ACC112 (cell line): Measurements from ENCODE around the gene CCL18.
"Not testable (repeated sequence)": the region's sequence is repeated elsewhere in the genome, so short reads cannot be mapped to it uniquely, and the experiment has no call there.

Experiments used
- H2AFZ ChIP-seq: fragments of 200-600 bp; sonication (generic); one replicate; pipeline ENCODE4 v1.6.0; 2017; ENCODE audit warnings: antibody characterized with exemption, low read length; ENCODE audit not compliant: unreplicated experiment
- H3K27ac ChIP-seq: fragments of 200-600 bp; sonication (generic); 2 replicates; pipeline ENCODE4 v1.5.1; 2014; ENCODE audit warnings: low read depth, mild to moderate bottlenecking, antibody characterized with exemption, low read length, moderate library complexity
- H3K27me3 ChIP-seq: fragments of 200-600 bp; sonication (generic); 2 replicates; pipeline ENCODE4 v1.6.1; 2014; ENCODE audit warnings: mild to moderate bottlenecking, antibody characterized with exemption, low read length, moderate library complexity, mixed read lengths; ENCODE audit not compliant: insufficient read depth
- H3K36me3 ChIP-seq: fragments of 200-600 bp; sonication (generic); 2 replicates; pipeline ENCODE4 v1.6.1; 2016; ENCODE audit warnings: mild to moderate bottlenecking, antibody characterized with exemption, low read length, moderate library complexity, mixed read lengths; ENCODE audit not compliant: insufficient read depth
- H3K4me1 ChIP-seq: fragments of 200-600 bp; sonication (generic); one replicate; pipeline ENCODE4 v1.6.1; 2016; ENCODE audit warnings: low read length, mixed read lengths; ENCODE audit not compliant: insufficient read depth, unreplicated experiment, control insufficient read depth
- H3K4me3 ChIP-seq: fragments of 200-600 bp; sonication (generic); 2 replicates; pipeline ENCODE4 v1.5.1; 2014; ENCODE audit warnings: mild to moderate bottlenecking, low read depth, low read length
- H3K79me2 ChIP-seq: fragments of 200-600 bp; sonication (generic); one replicate; pipeline ENCODE4 v1.6.0; 2016; ENCODE audit warnings: low read length; ENCODE audit not compliant: control insufficient read depth, unreplicated experiment, insufficient read depth

CCL18 gene

GRCh38 chr17:36103401-36103975 is 39.4 kb downstream of the CCL18 start, which contains the start of gene CCL4:
TSS of gene CCL4 (plus strand) at chr17:36103827. CDS start at chr17:36103906, 79 bp downstream.
- not testable (repeated sequence) for H3K4me3 ChIP-seq, H3K79me2 ChIP-seq, H3K36me3 ChIP-seq, H2AFZ ChIP-seq, H3K4me1 ChIP-seq, H3K27ac ChIP-seq
- H3K27me3 ChIP-seq = peaks cover 56% of the 10 kb centered on the region

GRCh38 chr17:36104246-36104645 is 40.2 kb downstream of the CCL18 start:
- H3K4me1 ChIP-seq, H2AFZ ChIP-seq, H3K36me3 ChIP-seq, H3K4me3 ChIP-seq, H3K79me2 ChIP-seq, H3K27ac ChIP-seq: not testable (repeated sequence)
- peaks cover 59% of the 10 kb centered on the region for H3K27me3 ChIP-seq

- Histone ChIP-seq H3K27ac (no peak overlapping the region), H3K36me3 (no peaks in the 10 kb centered on the region), H3K4me3 (no peak overlapping the region), H3K4me1 (no peaks in the 10 kb centered on the region), H3K27me3 (peaks cover 57% of the 10 kb centered on the region), H2AFZ (no peak overlapping the region), H3K79me2 (no peaks in the 10 kb centered on the region)
Measured at GRCh38 chr17:36104701-36105181, 40.7 kb downstream of the CCL18 start.

DNA sequence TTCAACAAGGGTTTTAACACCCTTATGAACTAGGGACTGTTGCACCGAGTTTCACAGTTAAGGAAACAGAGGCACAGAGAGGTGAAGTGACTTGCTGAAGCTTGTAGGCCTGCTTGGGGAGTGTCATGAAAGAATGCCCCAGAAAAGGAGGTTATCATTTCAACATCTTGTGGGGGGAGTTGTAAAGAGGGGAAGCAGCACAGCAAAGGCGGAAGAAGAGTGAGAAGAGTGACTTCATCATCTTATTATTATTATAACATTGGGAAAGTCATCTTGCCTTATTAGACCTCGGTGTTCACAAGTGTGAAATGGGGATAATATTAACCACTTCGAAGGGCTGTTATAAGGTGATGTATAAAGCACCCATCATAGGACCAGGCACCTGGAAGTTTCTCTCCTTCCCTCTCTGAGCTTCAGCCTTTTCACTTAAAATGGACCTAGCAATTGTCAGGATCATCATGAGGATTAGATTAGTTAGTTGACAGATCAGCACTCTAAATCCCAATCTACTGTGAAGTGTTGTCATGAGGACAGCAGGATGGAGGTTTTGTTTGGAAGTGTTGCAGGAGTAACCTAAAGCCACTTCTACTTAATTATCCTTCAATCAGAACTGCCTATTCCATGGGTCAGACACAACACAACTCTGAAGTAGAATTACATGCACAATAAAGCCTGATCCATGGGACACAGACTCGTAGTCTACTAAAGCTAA is 41.9 kb downstream of the CCL18 start:
- H3K79me2 ChIP-seq = no peaks in the 10 kb centered on the region
- H3K27ac ChIP-seq = no peak overlapping the region
- H3K4me1 ChIP-seq = no peaks in the 10 kb centered on the region
- no peak overlapping the region for H3K4me3 ChIP-seq
- H2AFZ ChIP-seq = no peak overlapping the region
- H3K27me3 ChIP-seq = peaks cover 63% of the 10 kb centered on the region
- H3K36me3 ChIP-seq = no peaks in the 10 kb centered on the region

DNA sequence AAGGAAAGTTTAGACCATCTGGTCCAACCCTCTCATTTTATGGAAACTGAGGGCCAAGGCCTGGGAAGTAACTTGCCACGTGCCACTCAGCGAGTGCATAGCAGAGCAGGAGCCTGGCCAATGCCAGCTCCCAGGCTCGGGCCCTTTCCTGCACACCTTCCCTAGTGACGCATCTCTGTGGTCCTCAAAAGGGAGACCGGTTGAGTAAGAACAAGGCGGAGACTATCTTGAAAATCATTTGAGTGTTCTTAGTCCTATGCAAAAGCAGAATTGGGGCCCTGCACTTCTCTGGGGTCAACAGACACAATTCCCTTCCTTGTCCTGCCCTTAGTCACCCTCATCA is 42.4 kb downstream of the CCL18 start:
- no peaks in the 10 kb centered on the region for H3K79me2 ChIP-seq
- H3K27ac ChIP-seq = no peak overlapping the region
- peaks cover 68% of the 10 kb centered on the region for H3K27me3 ChIP-seq
- no peaks in the 10 kb centered on the region for H3K36me3 ChIP-seq
- H3K4me1 ChIP-seq = no peaks in the 10 kb centered on the region
- no peak overlapping the region for H2AFZ ChIP-seq
- H3K4me3 ChIP-seq = no peak overlapping the region

- H3K27ac ChIP-seq = no peak overlapping the region
- H3K27me3 ChIP-seq = peaks cover 67% of the 10 kb centered on the region
- no peaks in the 10 kb centered on the region for H3K79me2 ChIP-seq
- H3K4me3 ChIP-seq = no peak overlapping the region
- H2AFZ ChIP-seq = no peak overlapping the region
- no peaks in the 10 kb centered on the region for H3K4me1 ChIP-seq
- no peaks in the 10 kb centered on the region for H3K36me3 ChIP-seq
Measured at GRCh38 chr17:36107660-36108059, 43.6 kb downstream of the CCL18 start.

DNA sequence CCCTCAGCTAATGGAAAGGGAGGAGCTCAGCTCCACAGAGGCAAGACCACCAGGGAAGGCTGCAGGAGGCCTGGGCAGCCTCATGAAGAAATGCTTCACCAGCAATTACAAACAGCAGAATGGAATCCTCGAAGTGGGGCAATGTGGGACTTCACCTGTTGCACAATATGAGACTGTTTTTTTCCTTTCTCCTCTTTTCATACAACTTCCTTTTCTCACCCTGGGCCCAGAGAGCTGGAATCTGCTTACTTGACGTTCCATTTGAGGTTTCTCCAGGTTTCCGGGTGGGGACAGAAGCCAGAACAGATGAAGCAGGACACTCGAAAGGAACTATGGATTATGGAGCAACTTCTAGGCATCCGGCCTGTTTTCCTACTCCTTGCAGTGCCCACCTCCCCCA is 44.2 kb downstream of the CCL18 start:
- H3K4me1 ChIP-seq, H3K36me3 ChIP-seq, H3K27ac ChIP-seq, H3K79me2 ChIP-seq, H3K4me3 ChIP-seq, H2AFZ ChIP-seq: not testable (repeated sequence)
- H3K27me3 ChIP-seq = peaks cover 61% of the 10 kb centered on the region

- Histone ChIP-seq H3K36me3 (no peaks in the 10 kb centered on the region), H3K27me3 (peaks cover 43% of the 10 kb centered on the region), H3K4me3 (no peak overlapping the region), H3K27ac (no peak overlapping the region), H2AFZ (no peak overlapping the region), H3K4me1 (no peaks in the 10 kb centered on the region), H3K79me2 (no peaks in the 10 kb centered on the region)
Measured at GRCh38 chr17:36111068-36111490, 47.0 kb downstream of the CCL18 start.

DNA sequence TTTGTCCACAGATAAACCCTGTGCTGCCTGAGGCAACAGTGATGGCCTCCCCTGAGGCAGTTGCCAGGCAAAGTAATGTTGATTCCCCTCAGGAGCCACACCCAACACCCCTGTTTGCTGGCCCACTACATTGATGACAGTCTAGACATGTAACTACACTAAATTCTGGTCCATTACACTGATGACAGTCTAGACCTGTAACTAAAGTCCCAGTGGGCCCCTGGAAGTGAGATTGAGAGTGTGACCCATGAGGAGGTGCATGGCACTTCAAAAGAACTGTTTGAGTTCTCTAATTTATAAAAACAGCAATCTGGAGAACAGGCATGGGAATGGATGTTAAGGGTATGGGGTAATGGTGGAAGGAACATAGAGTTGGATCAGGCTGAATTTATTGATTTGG is 48.5 kb downstream of the CCL18 start:
- Histone ChIP-seq H3K27ac (no peak overlapping the region), H3K79me2 (no peaks in the 10 kb centered on the region), H3K4me3 (no peak overlapping the region), H3K4me1 (no peaks in the 10 kb centered on the region), H3K27me3 (peaks cover 41% of the 10 kb centered on the region), H2AFZ (no peak overlapping the region), H3K36me3 (no peaks in the 10 kb centered on the region)

- H3K4me3 ChIP-seq = not testable (repeated sequence)
- H3K27me3 ChIP-seq = peaks cover 39% of the 10 kb centered on the region
Measured at GRCh38 chr17:36113131-36113530, 49.1 kb downstream of the CCL18 start.

GRCh38 chr17:36114971-36115648 is 51.0 kb downstream of the CCL18 start:
- H3K27me3 ChIP-seq = peaks cover 34% of the 10 kb centered on the region
- not testable (repeated sequence) for H3K4me1 ChIP-seq, H3K4me3 ChIP-seq, H3K27ac ChIP-seq, H3K79me2 ChIP-seq, H3K36me3 ChIP-seq, H2AFZ ChIP-seq

More at GRCh38 chr17:36113131-36113530, 49.1 kb downstream of the CCL18 start:
- H2AFZ ChIP-seq, H3K79me2 ChIP-seq, H3K4me1 ChIP-seq, H3K36me3 ChIP-seq, H3K27ac ChIP-seq: not testable (repeated sequence)
